HG03378 (cell line): ENCODE data around the gene IGFLR1.
"Not testable (repeated sequence)": the region's sequence is repeated elsewhere in the genome, so short reads cannot be mapped to it uniquely, and the experiment has no call there.

ENCODE experiments used
- ATAC-seq: cut with Tn5 transposase; IDR thresholded peaks from one replicate; pipeline ENCODE4 v1.9.1; 2021; ENCODE audit warnings: mild to moderate bottlenecking, moderate library complexity; ENCODE audit not compliant: unreplicated experiment

Gene IGFLR1

GRCh38 chr19:35725216-35725861 lies 16.9 kb downstream of the IGFLR1 start:
- no peak for ATAC-seq

GRCh38 chr19:35724560-35724959 lies 17.7 kb downstream of the IGFLR1 start:
- ATAC-seq = no peak

- not testable (repeated sequence) for ATAC-seq
Observed at GRCh38 chr19:35724132-35724531, 18.1 kb downstream of the IGFLR1 start.

- no peak for ATAC-seq
Observed at GRCh38 chr19:35723671-35724070, 18.6 kb downstream of the IGFLR1 start.

- no peak for ATAC-seq
Observed at GRCh38 chr19:35722897-35723296, 19.4 kb downstream of the IGFLR1 start.

GRCh38 chr19:35722461-35722860 lies 19.8 kb downstream of the IGFLR1 start:
- no peak for ATAC-seq

- no peak for ATAC-seq
Observed at GRCh38 chr19:35721374-35721773, 20.9 kb downstream of the IGFLR1 start.

- ATAC-seq = no peak
Observed at GRCh38 chr19:35720648-35721047, 21.6 kb downstream of the IGFLR1 start.

- ATAC-seq = no peak
Observed at GRCh38 chr19:35720163-35720524, 22.1 kb downstream of the IGFLR1 start.

GRCh38 chr19:35719402-35720162 lies 22.7 kb downstream of the IGFLR1 start:
- no peak for ATAC-seq

- ATAC-seq = no peak
Observed at GRCh38 chr19:35718345-35719041, 23.8 kb downstream of the IGFLR1 start.

GRCh38 chr19:35717665-35718344 lies 24.4 kb downstream of the IGFLR1 start, which contains the start of gene KMT2B:
Gene KMT2B (plus strand): TSS chr19:35718003. CDS start chr19:35718019, 16 bp downstream.
- no peak for ATAC-seq

- peak; percentile 51 for ATAC-seq
Observed at GRCh38 chr19:35716801-35717664, 25.2 kb downstream of the IGFLR1 start.

GRCh38 chr19:35715981-35716800 lies 26.1 kb downstream of the IGFLR1 start:
- no peak for ATAC-seq

- ATAC-seq = no peak
Observed at GRCh38 chr19:35715355-35715809, 26.9 kb downstream of the IGFLR1 start.

GRCh38 chr19:35714601-35715354 lies 27.5 kb downstream of the IGFLR1 start:
- no peak for ATAC-seq

- no peak for ATAC-seq
Observed at GRCh38 chr19:35713904-35714495, 28.3 kb downstream of the IGFLR1 start.

- no peak for ATAC-seq
Observed at GRCh38 chr19:35713506-35713850, 28.8 kb downstream of the IGFLR1 start.
